Stimulated activated naive B cell treated with anti-CD40 and anti-IgM and Interleukin-4, amounts not matched to agents 10 μg/mL and 1 μg/mL and 100 μg/mL, for 72 hours (primary cell): ENCODE results near the gene OTULIN.

Experiments used
- ATAC-seq, 2 donors: fragments of 150-1000 bp; cut with Tn5 transposase; replicated peaks; 2 replicates each; pipeline ENCODE4 v1.10.0; 2021; ENCODE audit warnings: moderate library complexity in 1 of 2
- DNase-seq: peaks from one replicate; pipeline ENCODE4 v3.0.0; 2021
- H3K27ac Mint-ChIP-seq: one replicate; pipeline ENCODE4 v1.8.0; 2022; ENCODE audit warnings: mild to moderate bottlenecking, mixed read lengths
- H3K27me3 Mint-ChIP-seq, 2 donors: one replicate each; pipeline ENCODE4 v1.8.0; 2022; ENCODE audit warnings: mixed read lengths in 2 of 2
- H3K36me3 Mint-ChIP-seq, 2 donors: one replicate each; pipeline ENCODE4 v1.8.0; 2022; ENCODE audit warnings: mixed read lengths in 2 of 2, mild to moderate bottlenecking in 1 of 2
- H3K4me1 Mint-ChIP-seq, 2 donors: one replicate each; pipeline ENCODE4 v1.8.0; 2022; ENCODE audit warnings: mixed read lengths in 2 of 2, mild to moderate bottlenecking in 1 of 2
- H3K4me3 Mint-ChIP-seq, 2 donors: one replicate each; pipeline ENCODE4 v1.8.0; 2022; ENCODE audit warnings: mild to moderate bottlenecking in 2 of 2, mixed read lengths in 2 of 2, moderate library complexity in 1 of 2
- H3K9me3 Mint-ChIP-seq, 2 donors: one replicate each; pipeline ENCODE4 v1.8.0; 2022; ENCODE audit warnings: mixed read lengths in 2 of 2, mild to moderate bottlenecking in 1 of 2

Gene OTULIN

DNA sequence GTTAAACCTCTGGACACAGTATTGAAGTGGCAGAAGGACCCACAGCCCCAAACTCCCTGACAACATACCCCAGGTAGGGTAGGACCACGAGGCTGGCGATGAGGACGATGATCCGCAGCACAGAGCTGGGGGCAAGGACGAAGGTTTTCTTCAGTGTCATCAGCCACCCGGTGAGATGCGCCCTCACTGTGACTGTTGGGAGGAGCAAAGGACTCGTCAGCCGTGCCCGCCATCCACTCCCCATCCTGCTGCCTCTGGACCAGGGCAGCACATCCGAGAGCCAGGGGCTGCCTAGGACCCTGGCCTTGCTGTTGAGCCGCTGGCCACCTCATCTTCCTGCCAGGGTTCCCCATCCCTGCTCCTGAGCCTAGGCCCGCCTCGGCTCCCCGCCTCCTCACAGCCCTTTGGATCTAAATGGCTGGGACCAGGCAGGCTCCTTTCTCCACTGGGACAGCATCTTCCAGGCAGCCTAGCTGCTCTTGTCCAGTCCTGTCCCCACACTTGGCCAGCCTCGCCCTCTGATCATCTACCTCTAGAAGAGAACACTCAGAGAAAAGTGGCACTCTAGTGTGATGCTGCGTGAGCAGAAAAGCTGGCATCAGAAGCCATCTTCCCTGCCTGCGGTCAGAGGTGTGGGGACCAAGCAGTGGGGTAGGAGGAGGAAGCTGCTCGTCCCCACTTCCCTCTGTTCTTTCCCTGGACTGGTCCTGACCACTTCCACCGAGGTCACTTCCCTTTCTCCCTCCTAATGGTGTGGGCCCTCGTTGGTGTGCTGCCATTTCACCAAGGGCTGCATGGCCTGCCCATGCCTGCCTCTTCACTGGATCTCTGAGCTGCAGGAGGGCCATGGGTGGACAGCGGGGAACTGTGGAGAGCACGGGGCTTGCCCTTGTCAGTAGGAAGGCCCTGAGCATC is 49.2 kb downstream of the OTULIN start:
- H3K27ac Mint-ChIP-seq: peak overlapping the region; percentile 73
- peaks cover 0 to 1% of the 10 kb centered on the region in 2 donors for H3K4me1 Mint-ChIP-seq
- peaks cover 46 to 70% of the 10 kb centered on the region in 2 donors for H3K36me3 Mint-ChIP-seq
- no peaks in the 10 kb centered on the region for H3K9me3 Mint-ChIP-seq
- ATAC-seq: no peak
- H3K4me3 Mint-ChIP-seq: peak overlapping the region in 1 of 2 donors; percentile 37
- DNase-seq: no peak
- H3K27me3 Mint-ChIP-seq: no peaks in the 10 kb centered on the region

DNA sequence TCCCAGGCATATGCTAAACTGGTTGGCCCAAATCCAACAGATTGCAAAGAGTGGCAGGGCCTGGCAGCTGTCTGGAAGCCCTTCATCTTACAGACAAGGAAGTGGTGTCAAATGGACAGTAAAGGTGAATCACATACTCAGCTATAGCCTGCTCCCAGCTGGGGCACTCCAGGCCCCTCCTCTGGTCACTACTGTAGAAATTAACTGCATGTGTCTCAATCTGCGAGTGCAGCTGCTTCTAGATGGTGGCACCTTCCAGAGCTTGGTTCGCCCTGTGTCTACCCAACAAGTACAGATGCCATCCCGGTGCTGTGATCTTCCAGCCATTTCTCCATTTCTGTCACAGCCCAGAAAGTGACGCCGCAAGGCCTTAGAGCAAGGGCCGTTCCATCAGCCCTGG is 50.2 kb downstream of the OTULIN start:
- ATAC-seq (no peak), DNase-seq (no peak)
- no peaks in the 10 kb centered on the region for H3K9me3 Mint-ChIP-seq
- no peaks in the 10 kb centered on the region for H3K27me3 Mint-ChIP-seq
- peak overlapping the region; percentile 37 for H3K27ac Mint-ChIP-seq
- peaks cover 41 to 69% of the 10 kb centered on the region in 2 donors for H3K36me3 Mint-ChIP-seq
- peaks cover 0 to 1% of the 10 kb centered on the region in 2 donors for H3K4me1 Mint-ChIP-seq
- no peak overlapping the region for H3K4me3 Mint-ChIP-seq

DNA sequence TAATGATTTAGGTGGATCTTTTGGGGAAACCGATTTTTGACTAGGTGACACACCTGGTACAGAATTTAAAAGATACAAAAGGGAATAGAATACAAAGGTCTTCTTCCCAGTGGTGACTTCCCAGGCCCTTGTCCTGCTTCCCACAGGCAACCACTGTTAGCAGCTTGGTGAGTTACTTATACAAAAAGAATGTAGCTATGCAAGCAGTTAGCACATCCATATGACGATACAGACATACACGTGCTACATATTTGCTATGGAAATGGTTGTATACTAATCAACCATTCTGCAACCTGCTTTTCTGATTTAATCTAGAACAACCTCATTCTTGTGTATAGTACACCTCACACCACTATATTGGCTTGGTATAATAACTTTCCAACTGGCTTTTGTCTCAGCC is 51.0 kb downstream of the OTULIN start:
- Mint-ChIP-seq H3K27me3 (no peaks in the 10 kb centered on the region), H3K4me1 (peaks cover 0 to 1% of the 10 kb centered on the region in 2 donors), H3K9me3 (no peaks in the 10 kb centered on the region), H3K4me3 (no peak overlapping the region), H3K27ac (peak overlapping the region; percentile 37), H3K36me3 (peaks cover 37 to 64% of the 10 kb centered on the region in 2 donors)
- ATAC-seq (no peak), DNase-seq (no peak)

DNA sequence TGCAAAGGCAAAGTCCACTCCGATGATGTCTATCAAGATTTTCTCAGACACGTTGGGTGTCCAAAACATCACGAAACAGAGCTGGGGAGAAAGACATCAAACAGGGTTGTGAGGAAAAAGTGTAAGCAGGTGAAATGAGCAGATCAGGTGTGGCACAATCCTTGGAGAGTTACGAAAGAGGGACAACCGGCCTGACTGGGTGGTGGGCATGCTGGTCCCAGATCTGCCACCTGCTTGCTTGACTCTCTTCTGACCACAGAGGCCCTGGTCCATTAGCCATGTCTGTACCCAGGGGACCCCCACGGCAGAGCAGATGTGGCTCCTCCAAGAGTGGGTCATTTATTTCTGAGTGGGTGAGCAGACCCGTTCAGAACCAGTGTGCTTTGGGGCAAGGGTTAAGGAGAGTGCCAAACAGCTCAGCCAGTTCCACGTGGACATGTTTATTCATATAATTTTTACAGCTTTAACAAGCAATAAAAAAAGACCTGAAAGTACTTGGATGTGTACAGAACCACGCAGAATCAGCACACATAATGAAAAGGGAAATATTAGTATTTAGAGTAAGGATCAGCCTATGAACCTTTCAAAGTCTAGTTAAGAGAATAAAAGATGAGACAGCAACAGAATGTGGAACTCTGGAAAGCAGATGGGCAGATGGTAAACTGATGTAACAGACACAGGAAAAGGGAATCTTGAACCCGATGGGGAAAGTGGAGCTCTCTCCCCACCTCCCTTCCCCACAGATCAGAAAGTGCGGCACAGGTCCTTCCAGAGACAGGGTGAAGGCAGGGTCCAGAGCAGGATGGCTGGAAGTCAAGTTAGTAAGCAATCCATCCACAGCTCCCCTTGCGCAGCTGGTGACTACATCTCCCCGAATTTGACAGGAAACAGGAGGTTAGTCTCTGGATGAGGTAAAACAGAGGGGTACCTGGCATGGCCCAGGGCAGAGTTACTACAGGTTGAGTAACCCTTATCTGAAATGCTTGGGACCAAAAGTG is 52.5 kb downstream of the OTULIN start:
- Mint-ChIP-seq H3K9me3 (no peaks in the 10 kb centered on the region), H3K4me1 (peaks cover 0 to 1% of the 10 kb centered on the region in 2 donors), H3K27me3 (no peaks in the 10 kb centered on the region), H3K4me3 (no peak overlapping the region), H3K36me3 (peaks cover 26 to 55% of the 10 kb centered on the region in 2 donors), H3K27ac (peak overlapping the region; percentile 1)
- no peak for ATAC-seq
- DNase-seq: no peak

DNA sequence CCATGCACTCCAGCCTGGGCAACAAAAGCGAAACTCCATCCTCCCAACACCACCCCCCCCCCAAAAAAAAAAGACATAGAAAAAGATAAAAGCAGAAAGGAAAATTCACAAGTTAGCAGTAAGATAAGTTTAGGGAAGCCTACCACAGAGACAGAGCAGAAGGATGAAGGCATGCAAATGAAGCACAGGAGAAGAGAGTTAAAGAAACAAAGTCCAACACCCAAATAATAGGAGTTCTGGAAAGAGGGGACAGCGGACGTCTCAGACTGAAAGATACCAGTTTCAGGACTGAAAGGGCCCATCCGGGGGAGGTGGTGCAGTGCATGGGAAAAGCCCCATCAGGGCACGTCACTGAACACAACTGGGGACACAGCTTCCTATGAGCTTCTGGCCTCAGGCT is 54.3 kb downstream of the OTULIN start:
- Mint-ChIP-seq H3K9me3 (no peaks in the 10 kb centered on the region), H3K27ac (no peak overlapping the region), H3K4me1 (peaks cover 3 to 5% of the 10 kb centered on the region in 2 donors), H3K27me3 (no peaks in the 10 kb centered on the region), H3K4me3 (no peak overlapping the region), H3K36me3 (peaks cover 13 to 51% of the 10 kb centered on the region in 2 donors)
- no peak for DNase-seq
- ATAC-seq: no peak

DNA sequence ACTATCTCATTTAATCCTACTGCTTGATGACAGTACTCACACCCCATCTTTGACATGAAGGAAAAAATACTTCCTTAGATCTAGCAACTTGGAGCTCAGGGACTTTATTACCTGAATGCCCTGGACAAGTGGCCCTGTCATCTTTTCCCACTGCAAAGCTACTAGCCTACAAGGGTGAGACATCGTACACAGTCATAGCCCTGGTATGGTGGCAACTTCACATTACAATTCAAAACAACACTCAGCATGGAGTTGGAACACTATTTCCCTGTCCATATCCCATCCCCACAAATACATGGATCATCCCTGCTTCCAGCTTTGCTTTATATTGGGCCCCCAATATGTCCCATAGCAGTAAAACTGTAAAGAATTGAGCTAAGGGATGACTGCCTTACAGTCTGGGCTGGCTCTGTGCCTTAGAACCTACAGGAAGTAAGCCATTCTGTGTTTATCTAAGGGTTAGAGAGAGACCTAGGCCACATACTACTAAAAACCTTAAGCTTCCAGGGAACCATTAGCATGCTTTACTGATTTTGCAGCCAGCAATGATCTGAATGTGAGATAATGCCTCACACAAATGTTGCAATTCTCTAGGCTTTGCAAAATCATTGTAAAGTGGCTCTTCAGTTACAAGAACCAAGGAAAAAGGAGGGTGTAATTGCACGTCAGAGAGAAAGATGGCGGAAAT is 55.9 kb downstream of the OTULIN start:
- H3K27me3 Mint-ChIP-seq: no peaks in the 10 kb centered on the region
- peaks cover 3 to 45% of the 10 kb centered on the region in 2 donors for H3K36me3 Mint-ChIP-seq
- ATAC-seq: no peak

DNA sequence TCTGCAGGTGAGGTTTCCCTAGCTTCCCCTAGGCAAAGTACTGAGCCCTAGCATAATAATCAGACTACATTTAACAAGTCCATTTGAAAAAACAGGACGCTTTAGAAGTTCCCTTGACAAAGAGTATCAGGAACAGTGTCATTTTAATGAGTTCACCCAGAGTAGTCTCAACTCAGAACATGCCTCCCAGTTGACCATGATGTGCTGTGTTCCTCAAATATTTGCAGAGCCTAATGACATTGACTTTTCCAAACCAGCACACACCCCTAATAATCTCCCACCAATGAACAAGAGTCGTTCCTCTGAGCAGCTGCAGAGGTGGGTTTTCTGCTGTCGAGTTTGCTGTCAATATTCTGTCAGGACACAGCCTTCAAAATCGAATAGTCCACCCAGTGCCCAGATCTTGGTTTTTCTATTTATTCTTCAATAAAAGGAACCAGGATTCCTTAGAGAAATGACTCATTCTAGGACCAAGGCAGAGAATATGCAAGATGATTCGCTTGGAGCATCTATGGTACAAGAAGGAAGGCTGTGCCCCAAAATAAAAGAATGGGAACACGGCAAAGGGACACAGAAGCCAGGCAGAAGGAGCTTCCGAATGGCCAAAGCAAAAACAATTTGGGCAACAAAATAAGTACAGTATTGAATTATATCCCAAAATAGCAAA is 57.6 kb downstream of the OTULIN start:
- H3K9me3 Mint-ChIP-seq: no peaks in the 10 kb centered on the region
- H3K27me3 Mint-ChIP-seq: no peaks in the 10 kb centered on the region
- ATAC-seq (no peak), DNase-seq (no peak)
- no peak overlapping the region for H3K4me3 Mint-ChIP-seq
- H3K4me1 Mint-ChIP-seq: peaks cover 7 to 17% of the 10 kb centered on the region in 2 donors
- H3K36me3 Mint-ChIP-seq: peaks cover 0 to 43% of the 10 kb centered on the region in 2 donors
- no peak overlapping the region for H3K27ac Mint-ChIP-seq

More for the DNA sequence above, 55.9 kb downstream of the OTULIN start:
- Mint-ChIP-seq H3K9me3 (no peaks in the 10 kb centered on the region), H3K4me1 (peaks cover 4 to 16% of the 10 kb centered on the region in 2 donors), H3K27ac (no peak overlapping the region), H3K4me3 (no peak overlapping the region)
- no peak for DNase-seq

DNA sequence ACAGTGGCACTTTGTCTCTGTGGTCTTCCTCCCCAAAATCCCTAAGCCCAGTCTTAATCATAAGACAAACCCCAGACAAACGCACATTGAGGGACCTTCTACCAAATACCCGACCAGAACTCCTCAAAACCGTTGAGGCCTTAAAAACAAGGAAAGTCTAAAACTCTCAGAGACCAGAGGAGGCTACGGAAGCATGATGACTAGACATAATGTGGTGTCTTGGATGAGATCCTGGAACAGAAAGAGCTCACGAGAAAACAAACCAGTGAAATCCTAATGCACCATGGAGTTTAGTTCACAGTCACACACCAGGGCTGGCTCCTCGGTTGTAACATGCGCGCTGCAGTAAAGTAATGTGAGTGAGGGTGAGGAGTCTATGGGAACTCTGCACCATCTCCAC is 58.4 kb downstream of the OTULIN start:
- Mint-ChIP-seq H3K9me3 (no peaks in the 10 kb centered on the region), H3K27ac (no peak overlapping the region), H3K4me3 (no peak overlapping the region), H3K4me1 (peaks cover 8 to 17% of the 10 kb centered on the region in 2 donors), H3K27me3 (no peaks in the 10 kb centered on the region), H3K36me3 (peaks cover 0 to 36% of the 10 kb centered on the region in 2 donors)
- ATAC-seq (no peak), DNase-seq (no peak)

DNA sequence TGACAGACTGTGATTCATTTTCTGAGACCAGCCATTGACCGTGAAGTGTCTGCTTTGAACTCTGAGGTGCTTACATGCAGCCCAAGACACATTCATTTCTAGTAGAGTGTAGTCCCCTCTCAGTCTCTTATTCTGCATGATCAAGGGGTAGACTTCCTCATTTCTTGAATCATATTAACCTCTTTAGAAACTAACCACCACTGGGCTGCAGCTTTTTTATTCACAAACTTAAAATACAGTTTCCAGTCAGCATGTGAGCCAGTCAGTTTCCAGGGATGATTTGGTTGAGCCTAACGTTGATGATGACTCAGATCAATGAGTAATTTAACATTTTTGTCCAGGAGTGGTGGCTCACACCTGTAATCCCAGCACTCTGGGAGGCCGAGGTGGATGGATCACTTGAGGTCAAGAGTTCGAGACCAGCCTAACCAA is 59.2 kb downstream of the OTULIN start:
- H3K4me3 Mint-ChIP-seq: no peak overlapping the region

DNA sequence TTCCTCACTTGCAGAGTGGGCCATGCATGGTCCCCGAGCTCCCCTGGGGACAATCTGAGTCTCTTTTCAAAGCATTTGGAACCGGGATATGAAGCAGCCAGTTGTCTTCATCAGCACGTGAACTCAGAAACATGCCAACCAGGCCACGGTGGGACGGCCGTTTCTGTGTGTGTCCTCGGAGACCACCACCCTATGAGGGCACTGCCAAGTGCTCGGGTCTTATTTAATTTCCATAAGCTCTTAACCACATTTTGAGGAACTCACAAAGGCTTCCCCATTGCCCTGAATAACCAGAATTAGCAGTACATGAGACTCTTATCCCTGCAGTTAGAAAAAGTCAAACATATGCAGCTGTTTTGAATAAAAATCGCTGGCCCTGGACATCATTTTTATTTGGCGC is 60.1 kb downstream of the OTULIN start:
- peak overlapping the region; percentile 31 for H3K27ac Mint-ChIP-seq
- no peaks in the 10 kb centered on the region for H3K9me3 Mint-ChIP-seq
- H3K27me3 Mint-ChIP-seq: no peaks in the 10 kb centered on the region
- H3K4me3 Mint-ChIP-seq: no peak overlapping the region
- DNase-seq (no peak), ATAC-seq (no peak)
- H3K36me3 Mint-ChIP-seq: peaks cover 0 to 26% of the 10 kb centered on the region in 2 donors
- peaks cover 7 to 17% of the 10 kb centered on the region in 2 donors for H3K4me1 Mint-ChIP-seq

More for the DNA sequence above, 59.2 kb downstream of the OTULIN start:
- H3K4me1 Mint-ChIP-seq: peaks cover 7 to 17% of the 10 kb centered on the region in 2 donors
- H3K36me3 Mint-ChIP-seq: peaks cover 0 to 31% of the 10 kb centered on the region in 2 donors
- peak; percentile 85 to 91 for ATAC-seq
- DNase-seq: no peak
- H3K9me3 Mint-ChIP-seq: no peaks in the 10 kb centered on the region
- H3K27ac Mint-ChIP-seq: no peak overlapping the region
- no peaks in the 10 kb centered on the region for H3K27me3 Mint-ChIP-seq

DNA sequence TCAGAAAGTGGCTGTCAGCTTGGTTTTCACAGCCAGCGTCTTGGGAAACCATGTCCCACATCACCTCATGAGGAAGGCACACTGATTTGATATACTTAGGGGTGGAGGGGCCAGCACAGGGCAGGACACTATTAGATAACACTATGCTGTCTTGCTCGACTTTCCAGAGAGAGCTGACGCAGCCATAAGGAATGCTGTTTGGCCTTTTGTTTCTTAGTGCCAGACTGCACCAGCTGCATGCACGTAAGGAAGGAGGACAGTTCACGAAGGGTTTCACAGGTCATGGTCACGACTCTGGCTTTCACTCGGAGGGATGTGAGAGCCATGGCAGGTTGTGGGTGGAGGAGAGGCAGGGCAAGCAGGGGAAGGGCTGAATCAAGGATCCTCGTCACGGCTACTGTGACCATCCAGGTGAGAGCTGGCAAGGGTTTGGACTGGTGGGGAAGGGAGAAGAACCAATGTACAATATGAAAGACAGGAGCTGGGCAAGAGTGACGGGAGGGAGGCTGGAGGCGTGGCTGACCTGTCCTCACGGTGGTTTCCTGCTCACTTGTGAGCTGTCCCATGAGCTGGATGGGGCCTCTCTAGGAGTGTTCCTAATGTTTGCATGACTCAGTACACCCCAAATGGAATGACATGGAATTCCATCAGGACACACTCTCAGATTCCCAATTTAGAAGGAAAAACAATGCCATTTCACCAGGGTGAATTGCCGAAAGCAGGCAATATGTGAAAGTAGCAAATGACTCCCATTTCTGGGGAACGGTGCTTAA is 61.7 kb downstream of the OTULIN start:
- H3K9me3 Mint-ChIP-seq: no peaks in the 10 kb centered on the region
- DNase-seq (no peak), ATAC-seq (no peak)
- H3K36me3 Mint-ChIP-seq: peaks cover 0 to 21% of the 10 kb centered on the region in 2 donors
- H3K27me3 Mint-ChIP-seq: no peaks in the 10 kb centered on the region
- H3K27ac Mint-ChIP-seq: no peak overlapping the region
- peaks cover 7 to 17% of the 10 kb centered on the region in 2 donors for H3K4me1 Mint-ChIP-seq
- H3K4me3 Mint-ChIP-seq: no peak overlapping the region

DNA sequence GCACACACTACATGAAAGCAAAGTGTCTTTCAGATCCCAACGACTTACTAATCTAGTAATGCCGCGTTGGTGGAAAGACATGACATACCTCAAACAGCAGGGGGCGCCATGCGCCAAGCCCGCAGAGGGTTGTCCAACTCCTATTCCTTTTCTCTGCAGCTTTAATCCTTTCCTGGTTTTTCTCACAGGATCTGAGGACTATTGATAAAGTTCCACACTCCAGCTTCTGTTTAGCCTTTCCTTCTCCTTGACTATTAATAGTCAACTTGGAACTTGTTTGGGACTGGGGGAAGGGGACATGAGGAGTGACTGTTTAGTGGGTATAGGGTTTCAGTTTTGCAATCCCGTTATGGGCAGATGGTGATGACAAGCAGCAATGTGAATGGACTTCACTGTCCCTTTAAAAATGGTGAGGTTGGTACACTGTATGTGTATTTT is 62.9 kb downstream of the OTULIN start:
- peaks cover 0 to 21% of the 10 kb centered on the region in 2 donors for H3K36me3 Mint-ChIP-seq
- DNase-seq: peak; percentile 45
- H3K4me3 Mint-ChIP-seq: no peak overlapping the region
- ATAC-seq: peak; percentile 63 to 67
- H3K27ac Mint-ChIP-seq: no peak overlapping the region
- H3K27me3 Mint-ChIP-seq: no peaks in the 10 kb centered on the region
- H3K4me1 Mint-ChIP-seq: peaks cover 7 to 17% of the 10 kb centered on the region in 2 donors
- H3K9me3 Mint-ChIP-seq: no peaks in the 10 kb centered on the region
